ENCODE results near the gene ZNF692. TPM values are rescaled to one million over a fixed set of nuclear protein-coding genes. Genes with fewer than 3 reads are reported as not detected.

The ZNF692 gene
- total and polyA plus RNA-seq, 2 donors (not counting 3 experiments of a cell fraction or from before 2014, with no cell fraction given), result 32.6 to 36.6 TPM

DNA sequence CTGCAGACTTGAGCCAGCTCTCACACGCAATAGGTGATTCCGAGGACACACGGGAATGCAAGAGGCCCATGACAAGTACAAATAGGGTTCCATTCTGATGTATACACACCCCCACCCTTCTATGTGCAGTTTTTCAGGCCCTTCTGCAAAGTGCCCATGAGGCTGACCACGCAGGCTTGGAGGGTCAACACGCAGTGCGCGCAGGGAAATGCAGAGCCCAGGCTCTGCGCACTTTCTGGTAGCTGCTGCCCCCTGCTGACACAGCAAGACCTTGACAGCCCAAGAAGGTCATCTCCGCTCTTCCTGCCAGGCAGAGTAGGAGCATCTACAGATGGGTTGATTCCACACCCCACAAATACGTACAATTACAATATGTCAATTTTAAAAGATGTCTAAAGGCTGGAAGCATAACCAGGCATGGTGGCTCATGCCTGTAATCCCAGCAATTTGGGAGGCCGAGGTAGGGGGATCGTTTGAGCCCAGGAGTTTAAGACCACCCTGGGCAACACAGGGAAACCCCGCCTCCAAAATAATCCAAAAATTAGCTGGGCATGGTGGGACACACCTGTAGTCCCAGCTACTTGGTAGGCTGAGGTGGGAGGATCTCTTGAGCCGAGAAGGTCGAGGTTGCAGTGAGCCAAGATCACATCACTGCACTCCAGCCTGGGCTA lies 51.7 kb downstream of the ZNF692 start:
- peak; percentile 72 for FAIRE-seq
- Histone ChIP-seq H4K20me1 (replicated peaks; ENCODE audit: control insufficient read depth, extremely low read depth, insufficient read depth, low read length) (no peaks in the 10 kb centered on the region), H3K27ac (ENCODE audit: insufficient read depth, low read depth, low read length) (no peak overlapping the region), H3K27me3 (ENCODE audit: control insufficient read depth in 2 of 2, insufficient read depth in 2 of 2, low read length in 2 of 2) (no peaks in the 10 kb centered on the region), H3K36me3 (ENCODE audit: control insufficient read depth in 2 of 2, extremely low read depth in 1 of 2, insufficient read depth in 2 of 2, low read length in 2 of 2) (peaks cover 0 to 9% of the 10 kb centered on the region in 2 experiments), H3K4me3 (replicated peaks in 1 of 3; ENCODE audit: insufficient read depth in 1 of 3, low read depth in 1 of 3, low read length in 3 of 3) (no peak overlapping the region), H3K4me2 (ENCODE audit: insufficient read depth, low read length) (no peak overlapping the region), H3K4me1 (ENCODE audit: control insufficient read depth, extremely low read depth, insufficient read depth, low read length) (peaks cover 2% of the 10 kb centered on the region), H3K9me1 (replicated peaks; ENCODE audit: control insufficient read depth, extremely low read depth, insufficient read depth, low read length) (no peaks in the 10 kb centered on the region), H3K9me3 (replicated peaks; ENCODE audit: control insufficient read depth, insufficient read depth, low read length) (no peaks in the 10 kb centered on the region), H2AFZ (ENCODE audit: low read depth, low read length) (no peak overlapping the region), H3K9ac (replicated peaks; ENCODE audit: extremely low read depth, insufficient read depth, low read length) (no peak overlapping the region), H3K79me2 (ENCODE audit: control insufficient read depth, insufficient read depth, low read length) (no peaks in the 10 kb centered on the region)
- intact Hi-C loops (cut with micrococcal nuclease), result loop anchor here (1.0 to 5.0 kb wide), 5 partner anchors 184 to 1415 kb away; no protein-coding TSS in a partner anchor
- BruUV-seq (replicated peaks), result no TSS peak
- dilution Hi-C loops (cut with MboI; ENCODE audit: extremely low pct_ligation_motif_present, low sequenced_read_pairs), result no loop called here
- DNase-seq (ENCODE audit: low read depth, low spot score), result peak; percentile 26
- ChIA-PET CTCF (interaction anchor here (0.6 to 2.2 kb wide), 9 partner anchors 10 to 1434 kb away, joined by 3 to 11 read pairs (median 3); no protein-coding TSS in a partner anchor), POLR2A (no interaction called here)
- TF ChIP-seq CTCF (IDR thresholded peaks at IDR 0.05; ENCODE audit: extremely low read depth in 1 of 2, insufficient read depth in 1 of 2, low read depth in 1 of 2, low read length in 2 of 2), result peak; percentile 71 to 82
- TF ChIP-seq FOS (IDR thresholded peaks at IDR 0.05; ENCODE audit: borderline replicate concordance, insufficient read depth, low read length), result no peak

- TF ChIP-seq MAX (IDR thresholded peaks at IDR 0.05; ENCODE audit: insufficient read depth, insufficient read length) (no peak), GATA2 (IDR thresholded peaks at IDR 0.05; ENCODE audit: insufficient read depth, insufficient read length, low read depth, low read length) (no peak), JUN (IDR thresholded peaks at IDR 0.05; ENCODE audit: borderline replicate concordance, insufficient read depth, insufficient read length, low read depth) (no peak), EZH2 (IDR thresholded peaks at IDR 0.05; ENCODE audit: borderline replicate concordance, low read depth, low read length, severe bottlenecking) (no peak), MYC (IDR thresholded peaks at IDR 0.05; ENCODE audit: low read depth, low read length) (no peak), FOS (IDR thresholded peaks at IDR 0.05; ENCODE audit: borderline replicate concordance, insufficient read depth, low read length) (no peak), POLR2A (IDR thresholded peaks at IDR 0.05; ENCODE audit: low read depth, low read length) (no peak), CTCF (IDR thresholded peaks at IDR 0.05; ENCODE audit: extremely low read depth in 1 of 2, insufficient read depth in 1 of 2, low read depth in 1 of 2, low read length in 2 of 2) (no peak), POLR2AphosphoS5 (IDR thresholded peaks at IDR 0.05; ENCODE audit: insufficient read depth, low read depth, low read length) (no peak)
- peaks cover 2% of the 10 kb centered on the region for H3K4me1 ChIP-seq (ENCODE audit: control insufficient read depth, extremely low read depth, insufficient read depth, low read length)
- no TSS peak for BruUV-seq (replicated peaks)
- no peaks in the 10 kb centered on the region for H3K9me3 ChIP-seq (replicated peaks; ENCODE audit: control insufficient read depth, insufficient read depth, low read length)
- H3K79me2 ChIP-seq (ENCODE audit: control insufficient read depth, insufficient read depth, low read length), result no peaks in the 10 kb centered on the region
- no peak for FAIRE-seq
- ChIA-PET POLR2A (no interaction called here), CTCF (interaction anchor here (1.3 to 2.2 kb wide), 2 partner anchors 183 to 193 kb away, joined by 3 to 11 read pairs; no protein-coding TSS in a partner anchor)
- peaks cover 0 to under 1% of the 10 kb centered on the region in 2 experiments for H3K36me3 ChIP-seq (ENCODE audit: control insufficient read depth in 2 of 2, extremely low read depth in 1 of 2, insufficient read depth in 2 of 2, low read length in 2 of 2)
- no peaks in the 10 kb centered on the region for H4K20me1 ChIP-seq (replicated peaks; ENCODE audit: control insufficient read depth, extremely low read depth, insufficient read depth, low read length)
- H2AFZ ChIP-seq (ENCODE audit: low read depth, low read length), result no peak overlapping the region
- H3K27ac ChIP-seq (ENCODE audit: insufficient read depth, low read depth, low read length), result no peak overlapping the region
- H3K9me1 ChIP-seq (replicated peaks; ENCODE audit: control insufficient read depth, extremely low read depth, insufficient read depth, low read length), result no peaks in the 10 kb centered on the region
- H3K4me3 ChIP-seq (replicated peaks in 1 of 3; ENCODE audit: insufficient read depth in 1 of 3, low read depth in 1 of 3, low read length in 3 of 3), result no peak overlapping the region
- DNase-seq (ENCODE audit: low read depth, low spot score), result no peak
- dilution Hi-C loops (cut with MboI; ENCODE audit: extremely low pct_ligation_motif_present, low sequenced_read_pairs), result no loop called here
- no peak overlapping the region for H3K9ac ChIP-seq (replicated peaks; ENCODE audit: extremely low read depth, insufficient read depth, low read length)
- no peaks in the 10 kb centered on the region for H3K27me3 ChIP-seq (ENCODE audit: control insufficient read depth in 2 of 2, insufficient read depth in 2 of 2, low read length in 2 of 2)
- no peak overlapping the region for H3K4me2 ChIP-seq (ENCODE audit: insufficient read depth, low read length)
- intact Hi-C loops (cut with micrococcal nuclease), result loop anchor here (2.0 to 5.0 kb wide), 4 partner anchors 183 to 1414 kb away; no protein-coding TSS in a partner anchor
Measured at GRCh38 chr1:248805876-248806275, 53.0 kb downstream of the ZNF692 start.
